Right renal pelvis (tissue), 4 donors: ENCODE results near the gene FAF2. TPM values are rescaled to one million over a fixed set of nuclear protein-coding genes. Genes with fewer than 3 reads are reported as not detected.
A peak's percentile ranks its signal among the peaks of the same experiment; 100 is the strongest.

ENCODE experiments used
- DNase-seq, 4 donors: peaks; one replicate each; pipeline ENCODE4 v3.0.0-alpha.2; 2013; ENCODE audit warnings: low read depth in 4 of 4, low spot score in 3 of 4, missing footprints in 1 of 4
- polyA plus RNA-seq, 4 donors: library from polyadenylated mRNA; unstranded; fragments of 120-200 nt; gene quantifications; one replicate each; pipeline ENCODE4 v1.2.1, GENCODE V29; 2013; ENCODE audit not compliant: insufficient read length in 4 of 4

The FAF2 gene
- polyA plus RNA-seq, 4 donors: 42.8 to 51.6 (median 50.5) TPM

DNA sequence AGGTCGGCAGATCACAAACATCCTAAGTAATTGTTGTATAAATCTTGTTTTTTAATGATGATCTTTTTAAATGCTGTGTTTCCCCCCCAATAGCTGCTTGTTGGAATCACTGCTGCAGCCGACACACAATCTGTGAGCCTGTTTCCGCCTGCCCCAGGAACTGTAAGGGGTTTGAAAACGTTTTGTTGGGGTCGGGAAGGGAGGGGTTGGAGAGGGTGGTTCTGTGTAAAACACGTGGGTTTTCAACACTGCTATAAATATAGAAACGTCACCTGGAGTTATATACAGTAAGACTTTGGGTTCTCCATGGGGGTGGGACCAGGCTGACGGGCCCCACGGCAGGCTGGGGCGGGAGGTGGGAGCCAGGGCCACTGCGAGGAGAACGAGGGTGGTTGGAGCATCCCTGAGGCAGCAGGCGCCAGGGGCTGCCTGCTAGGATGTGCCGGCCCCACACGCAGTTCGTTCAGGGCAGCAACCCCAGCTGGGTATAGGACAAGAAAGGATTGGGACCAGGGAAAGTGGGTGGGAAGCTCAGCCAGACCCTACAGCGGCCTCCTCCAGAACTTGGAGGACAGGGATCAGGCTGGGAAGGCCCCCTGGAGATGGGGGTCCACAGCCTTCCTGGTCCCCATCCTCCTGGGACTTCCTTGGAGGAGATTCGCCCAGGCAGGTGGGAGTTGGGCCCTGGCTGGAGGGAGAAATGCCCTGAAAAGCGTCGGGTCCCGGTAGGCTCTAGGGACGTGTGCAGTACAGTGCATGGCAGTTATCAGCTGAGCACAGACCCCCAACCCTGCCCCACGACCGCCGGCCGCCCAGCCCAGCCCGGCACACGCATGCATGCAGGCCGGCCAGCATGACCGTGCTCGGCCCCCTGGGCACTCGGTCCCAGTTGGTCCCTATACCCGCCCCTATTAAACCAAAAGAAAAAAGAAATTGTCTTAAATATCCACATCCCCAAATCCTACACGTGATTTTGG lies 79.3 kb downstream of the FAF2 start:
- no peak for DNase-seq

GRCh38 chr5:176528301-176528700 lies 80.1 kb downstream of the FAF2 start:
- no peak for DNase-seq

DNA sequence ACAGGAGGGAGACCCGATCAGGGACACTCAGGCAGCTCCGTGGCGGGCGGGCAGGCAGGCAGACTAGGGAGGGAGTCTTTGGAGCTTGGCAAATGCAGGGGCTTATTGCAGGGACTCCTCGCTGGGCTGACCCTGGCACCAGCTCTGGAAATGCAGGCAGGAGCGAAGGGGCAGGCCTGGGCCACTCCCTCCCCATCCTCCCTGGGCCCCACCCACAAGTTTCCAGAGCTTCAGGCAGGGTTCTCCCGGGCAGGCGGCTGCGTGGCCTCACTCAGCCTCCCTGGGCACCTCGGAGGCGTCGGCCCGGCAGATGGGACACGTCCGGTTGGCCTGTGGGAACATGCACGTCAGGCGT lies 80.6 kb downstream of the FAF2 start:
- DNase-seq: no peak

DNA sequence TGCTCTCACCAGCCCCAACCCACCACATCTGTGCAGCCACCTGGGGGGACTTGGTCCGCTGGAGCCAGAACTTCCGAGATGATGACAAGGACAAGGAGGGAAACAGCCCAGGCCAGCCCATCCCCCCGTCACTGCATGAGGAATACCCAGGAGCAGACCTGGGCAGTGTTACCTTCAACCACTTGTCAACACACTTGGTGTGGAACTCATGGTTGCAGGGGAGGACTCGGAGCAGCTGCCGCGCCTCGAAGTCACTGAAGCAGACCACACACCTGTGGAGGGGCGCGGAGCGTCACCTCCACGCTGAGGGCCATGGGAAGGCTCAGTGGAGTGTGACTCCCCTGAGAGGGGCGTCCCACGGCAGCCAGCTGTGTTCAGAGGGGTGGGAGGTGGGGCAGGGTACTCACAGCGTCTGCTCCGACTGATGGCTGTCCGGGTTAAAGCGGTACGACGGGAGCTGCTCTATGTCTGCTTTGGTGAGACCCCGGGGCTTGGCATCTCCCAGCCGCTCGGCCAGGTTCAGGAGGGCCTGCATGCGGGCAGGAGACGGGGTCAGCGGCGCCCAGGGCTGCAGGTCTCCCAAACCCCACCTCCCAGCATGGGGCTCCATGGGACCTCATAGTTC lies 81.0 kb downstream of the FAF2 start:
- no peak for DNase-seq

- DNase-seq: no peak
Measured at GRCh38 chr5:176529741-176530141, 81.6 kb downstream of the FAF2 start.

DNA sequence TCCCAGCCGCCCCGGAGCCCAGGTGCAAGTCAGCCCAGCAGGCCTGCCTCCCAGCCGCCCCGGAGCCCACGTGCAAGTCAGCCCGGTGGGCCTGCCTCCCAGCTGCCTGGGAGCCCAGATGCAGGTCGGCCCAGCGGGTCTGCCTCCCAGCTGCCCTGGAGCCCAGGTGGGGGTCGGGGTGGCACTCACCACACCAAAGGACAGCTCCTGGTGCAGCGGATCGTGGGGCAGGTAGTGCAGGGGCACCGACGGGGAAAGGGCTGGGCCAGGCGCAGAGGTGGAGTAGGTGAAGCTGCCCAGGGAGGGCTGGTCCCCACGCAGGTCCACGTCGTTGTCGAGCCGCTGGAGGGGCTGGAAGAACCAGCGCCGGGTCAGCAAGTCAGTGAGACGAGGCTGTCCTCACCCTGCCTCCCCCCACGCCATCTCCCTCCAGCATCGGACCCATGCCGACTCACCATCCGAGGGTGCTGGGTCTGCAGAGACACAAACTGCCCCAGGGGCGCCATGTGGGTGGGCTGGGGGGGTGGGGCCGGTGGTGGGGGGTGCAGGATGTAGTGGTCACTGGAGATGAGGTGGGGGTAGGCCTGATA lies 82.3 kb downstream of the FAF2 start:
- DNase-seq: no peak

GRCh38 chr5:176530983-176531901 lies 83.1 kb downstream of the FAF2 start:
- no peak for DNase-seq

DNA sequence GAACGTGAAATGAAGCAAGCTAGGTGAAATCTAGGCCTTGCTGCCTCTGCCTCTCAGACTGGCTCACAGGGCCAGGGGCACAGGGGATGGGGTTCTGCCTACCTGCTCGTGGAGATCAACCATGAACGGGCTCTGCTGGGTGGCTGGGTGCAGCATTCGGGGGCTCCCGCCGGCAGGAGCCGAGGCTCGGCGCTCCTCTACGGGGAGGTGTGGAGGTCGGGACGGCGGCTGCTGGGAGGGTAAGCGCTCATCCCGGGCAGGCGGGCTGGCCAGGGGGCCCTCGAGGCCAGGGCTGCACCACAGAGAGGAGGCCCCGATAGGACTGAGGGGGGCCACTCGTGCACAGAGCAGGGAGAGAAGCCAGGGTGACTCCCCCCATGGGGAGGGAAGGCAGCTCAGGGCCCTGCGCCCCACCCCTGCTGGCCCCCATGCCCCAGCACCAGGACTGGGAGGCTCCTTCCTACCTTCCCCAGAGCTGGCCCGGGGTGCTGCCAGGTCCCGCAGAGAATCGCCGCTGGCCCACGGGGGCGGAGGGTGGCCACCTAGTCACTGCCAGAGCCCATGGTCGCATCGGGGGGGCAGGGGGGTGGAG lies 83.8 kb downstream of the FAF2 start:
- DNase-seq: no peak

- no peak for DNase-seq
Measured at GRCh38 chr5:176532795-176533194, 84.6 kb downstream of the FAF2 start.

GRCh38 chr5:176533390-176533789 lies 85.2 kb downstream of the FAF2 start:
- no peak for DNase-seq

GRCh38 chr5:176533894-176534611 lies 85.9 kb downstream of the FAF2 start:
- no peak for DNase-seq

DNA sequence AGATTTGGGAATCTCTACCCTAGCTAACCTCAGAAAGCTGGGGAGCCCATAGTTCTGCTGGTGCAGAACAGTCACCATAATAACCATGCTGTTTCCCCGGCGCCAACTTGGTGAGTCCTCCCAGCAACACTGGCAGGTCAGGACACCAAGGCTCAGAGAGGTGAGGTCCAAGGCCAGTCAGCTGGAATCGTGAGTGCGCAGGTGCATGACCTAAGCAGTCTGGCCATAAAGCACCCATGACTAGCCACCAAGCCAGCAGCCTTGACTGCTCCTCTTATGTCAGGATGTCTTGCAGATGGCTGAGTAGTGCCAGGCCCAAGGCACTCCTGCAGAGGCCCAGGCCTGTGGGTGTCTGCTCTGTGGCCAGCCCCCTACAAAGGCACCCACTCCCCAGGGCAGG lies 86.5 kb downstream of the FAF2 start:
- DNase-seq: no peak

- DNase-seq: no peak
Measured at GRCh38 chr5:176535101-176535663, 87.0 kb downstream of the FAF2 start.

DNA sequence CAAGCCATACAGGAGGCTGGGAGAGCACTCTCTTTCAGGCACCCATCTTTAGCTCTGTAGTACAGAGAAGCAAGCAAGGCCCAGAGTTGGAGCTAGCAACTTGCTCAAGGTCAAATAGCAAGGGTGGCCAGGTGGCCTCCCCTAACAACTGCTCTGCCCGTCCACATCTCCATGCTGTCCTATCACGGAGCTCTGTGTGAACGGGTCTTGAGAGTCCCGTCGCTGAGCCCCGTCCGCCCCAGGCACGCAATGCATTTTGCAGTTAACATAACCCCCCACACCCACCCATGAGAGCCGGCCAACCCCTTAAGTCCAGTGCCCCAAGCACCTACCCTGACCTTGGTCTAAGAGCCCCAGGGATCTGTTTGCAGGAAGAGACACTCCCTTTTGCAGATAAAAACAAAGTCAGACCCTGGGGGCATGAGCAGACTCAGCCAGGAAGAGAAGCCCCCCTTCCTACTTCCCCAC lies 87.5 kb downstream of the FAF2 start:
- DNase-seq: no peak

DNA sequence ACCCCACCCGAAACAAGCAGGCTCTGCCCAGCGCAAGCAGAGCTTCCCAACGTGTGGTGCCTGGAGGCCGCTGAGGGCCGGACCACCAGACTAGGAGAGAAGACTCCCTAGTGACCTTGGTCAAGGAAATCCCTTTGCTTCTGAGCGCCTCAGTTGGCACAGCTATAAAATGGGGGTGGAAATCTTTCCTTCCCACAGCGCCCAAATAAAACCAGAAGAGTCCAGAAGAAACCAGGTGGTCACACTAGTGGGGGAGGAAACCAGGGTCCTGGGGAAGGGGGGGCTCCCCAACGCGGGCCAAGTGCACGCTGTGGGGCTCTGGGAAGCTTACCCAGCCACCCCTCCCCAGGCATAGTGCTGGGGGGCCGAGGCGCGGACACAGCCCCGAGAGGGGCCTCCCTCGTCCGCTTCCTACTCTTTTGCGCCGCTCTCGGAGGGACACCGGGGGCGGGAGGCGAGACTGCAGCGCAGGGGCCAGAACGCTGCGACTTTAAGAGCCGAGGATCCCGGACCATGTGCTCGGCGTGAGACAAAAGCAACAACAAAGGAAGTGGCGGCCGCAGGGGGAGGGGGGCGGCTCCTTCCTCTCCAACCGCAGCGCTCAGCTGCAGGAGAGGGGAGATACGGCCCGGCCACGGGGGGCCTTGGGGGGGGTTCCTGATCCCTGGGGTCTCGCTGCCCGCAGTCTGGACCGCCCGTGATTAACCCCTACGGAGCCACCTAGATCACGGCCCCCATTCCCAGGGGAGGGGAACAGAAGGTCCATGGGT lies 88.1 kb downstream of the FAF2 start:
- DNase-seq: no peak

- peak; percentile 93 to 96 (median 94) for DNase-seq
Measured at GRCh38 chr5:176536902-176537553, 88.8 kb downstream of the FAF2 start, which contains the start of gene RNF44. RNF44 (minus strand) TSS chr5:176537402; CDS start chr5:176532472, 4,930 bp downstream.

DNA sequence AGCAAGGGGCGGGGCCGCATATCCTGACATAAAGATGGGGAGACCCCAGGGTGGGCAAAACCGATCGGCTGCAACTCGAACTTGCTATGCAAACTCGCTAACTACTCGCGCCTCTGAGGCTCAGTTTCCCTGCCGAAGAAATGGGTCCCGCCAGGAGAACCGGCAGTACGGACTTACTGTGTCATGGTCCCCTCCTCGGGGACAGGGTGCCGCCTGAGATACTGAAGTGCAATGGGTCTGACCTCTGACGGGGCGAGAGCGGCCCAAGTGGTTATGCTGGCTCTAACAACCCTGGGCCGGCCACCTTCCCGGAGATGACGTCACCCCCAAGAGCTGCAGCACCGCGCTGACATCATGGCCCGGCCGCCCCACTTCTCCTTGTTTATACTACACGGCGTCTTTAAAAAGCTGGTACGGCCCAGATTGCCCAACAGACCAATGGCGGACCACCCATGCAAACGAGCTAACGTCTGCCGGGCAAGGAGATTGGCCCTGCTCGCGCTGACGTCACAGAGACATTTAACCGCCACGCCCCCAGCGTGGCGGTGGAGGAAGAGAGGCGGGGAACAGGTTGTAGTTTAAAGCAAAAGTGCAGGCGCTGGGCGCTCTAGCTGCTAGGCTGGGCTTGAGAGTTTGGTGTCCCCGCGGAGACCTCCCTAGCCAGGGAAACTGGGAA lies 89.5 kb downstream of the FAF2 start:
- peak; percentile 96 to 98 (median 98) for DNase-seq
